GM12891 (cell line): ENCODE results near the gene SEPTIN10.

Source experiments
- DNase-seq: peaks from one replicate; pipeline ENCODE4 v3.0.0; 2011; ENCODE audit warnings: low spot score; ENCODE audit not compliant: insufficient read length
- FAIRE-seq: peaks from 2 replicates; lab custom pipeline; 2011; peaks lifted over from hg19 to GRCh38; lab: Jason Lieb, UNC
- PAX5 ChIP-seq: IDR thresholded peaks from 2 replicates; pipeline ENCODE4 v1.6.1; 2011; ENCODE audit warnings: low read length, moderate library complexity, mild to moderate bottlenecking; ENCODE audit not compliant: insufficient read depth, severe bottlenecking
- POLR2A ChIP-seq: IDR thresholded peaks from 2 replicates; pipeline ENCODE4 v1.6.1; 2011; ENCODE audit warnings: low read depth, low read length, control low read depth
- POLR2AphosphoS5 ChIP-seq: IDR thresholded peaks from 2 replicates; pipeline ENCODE4 v1.6.1; 2011; ENCODE audit warnings: low read depth, low read length, control low read depth
- POU2F2 ChIP-seq: IDR thresholded peaks from 2 replicates; pipeline ENCODE4 v1.6.1; 2011; ENCODE audit warnings: low read depth, mild to moderate bottlenecking, control low read depth, low read length, moderate library complexity
- SPI1 ChIP-seq: IDR thresholded peaks from 2 replicates; pipeline ENCODE4 v1.6.1; 2011; ENCODE audit warnings: low read depth, low read length, control low read depth
- TAF1 ChIP-seq: IDR thresholded peaks from 2 replicates; pipeline ENCODE4 v1.6.1; 2011; ENCODE audit warnings: low read depth, low read length, control low read depth

The SEPTIN10 gene

GRCh38 chr2:109533823-109534222 lies 79.9 kb downstream of the SEPTIN10 start:
- FAIRE-seq (no peak), DNase-seq (no peak)
- no peak for TF ChIP-seq PAX5
- TF ChIP-seq POU2F2, result no peak
- no peak for TF ChIP-seq POLR2AphosphoS5

DNA sequence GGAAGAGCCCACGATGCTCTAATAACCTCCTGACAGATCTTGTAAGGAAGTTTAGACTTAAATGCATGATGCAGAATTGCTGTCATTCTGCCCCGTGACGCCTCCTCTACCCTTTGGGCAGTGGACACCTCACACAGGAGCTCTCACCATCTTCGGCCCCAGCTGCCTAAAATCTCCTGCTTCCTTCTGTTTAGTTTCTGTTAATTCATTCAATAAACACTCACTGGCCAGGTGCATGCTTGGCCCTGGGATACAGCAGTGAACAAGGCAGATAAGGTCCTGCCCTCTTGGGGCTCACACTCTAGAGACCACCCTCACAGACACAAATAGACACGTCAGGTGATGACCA lies 81.1 kb downstream of the SEPTIN10 start:
- FAIRE-seq (no peak), DNase-seq (no peak)
- no peak for TF ChIP-seq TAF1
- no peak for TF ChIP-seq SPI1
- TF ChIP-seq PAX5, result no peak
- TF ChIP-seq POLR2A, result no peak
- TF ChIP-seq POLR2AphosphoS5, result no peak
- no peak for TF ChIP-seq POU2F2

- FAIRE-seq, result no peak
- no peak for DNase-seq
- TF ChIP-seq SPI1 (no peak), TAF1 (no peak), POLR2A (no peak), POU2F2 (no peak), POLR2AphosphoS5 (no peak), PAX5 (no peak)
Observed at GRCh38 chr2:109531896-109532727, 81.7 kb downstream of the SEPTIN10 start.

- no peak for FAIRE-seq
Observed at GRCh38 chr2:109531221-109531620, 82.5 kb downstream of the SEPTIN10 start.

DNA sequence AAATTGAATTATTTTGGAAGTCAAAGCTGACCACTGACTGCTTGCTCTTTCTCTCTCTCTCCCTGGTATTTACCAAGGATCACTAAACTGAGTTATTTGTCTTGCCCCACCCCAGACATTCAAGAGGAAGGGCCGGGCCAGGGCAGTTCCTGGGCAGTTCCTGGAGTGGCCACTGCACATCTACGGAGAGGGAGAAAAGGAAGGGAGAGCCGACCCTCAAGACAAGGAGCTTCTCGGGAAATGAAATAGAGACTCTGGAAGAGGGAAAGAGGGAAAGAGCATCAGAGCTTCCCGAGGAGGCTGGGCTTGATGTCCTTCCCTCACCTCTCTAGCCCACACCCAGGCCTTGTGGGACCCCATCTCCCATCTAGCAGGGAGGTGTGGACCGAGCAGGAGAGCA lies 83.1 kb downstream of the SEPTIN10 start:
- TF ChIP-seq POU2F2 (no peak), POLR2A (no peak), TAF1 (no peak), SPI1 (no peak), PAX5 (no peak), POLR2AphosphoS5 (no peak)
- FAIRE-seq, result no peak
- DNase-seq, result no peak

More at GRCh38 chr2:109531221-109531620, 82.5 kb downstream of the SEPTIN10 start:
- no peak for DNase-seq
- TF ChIP-seq TAF1 (no peak), POLR2AphosphoS5 (no peak), POU2F2 (no peak), POLR2A (no peak), SPI1 (no peak), PAX5 (no peak)

DNA sequence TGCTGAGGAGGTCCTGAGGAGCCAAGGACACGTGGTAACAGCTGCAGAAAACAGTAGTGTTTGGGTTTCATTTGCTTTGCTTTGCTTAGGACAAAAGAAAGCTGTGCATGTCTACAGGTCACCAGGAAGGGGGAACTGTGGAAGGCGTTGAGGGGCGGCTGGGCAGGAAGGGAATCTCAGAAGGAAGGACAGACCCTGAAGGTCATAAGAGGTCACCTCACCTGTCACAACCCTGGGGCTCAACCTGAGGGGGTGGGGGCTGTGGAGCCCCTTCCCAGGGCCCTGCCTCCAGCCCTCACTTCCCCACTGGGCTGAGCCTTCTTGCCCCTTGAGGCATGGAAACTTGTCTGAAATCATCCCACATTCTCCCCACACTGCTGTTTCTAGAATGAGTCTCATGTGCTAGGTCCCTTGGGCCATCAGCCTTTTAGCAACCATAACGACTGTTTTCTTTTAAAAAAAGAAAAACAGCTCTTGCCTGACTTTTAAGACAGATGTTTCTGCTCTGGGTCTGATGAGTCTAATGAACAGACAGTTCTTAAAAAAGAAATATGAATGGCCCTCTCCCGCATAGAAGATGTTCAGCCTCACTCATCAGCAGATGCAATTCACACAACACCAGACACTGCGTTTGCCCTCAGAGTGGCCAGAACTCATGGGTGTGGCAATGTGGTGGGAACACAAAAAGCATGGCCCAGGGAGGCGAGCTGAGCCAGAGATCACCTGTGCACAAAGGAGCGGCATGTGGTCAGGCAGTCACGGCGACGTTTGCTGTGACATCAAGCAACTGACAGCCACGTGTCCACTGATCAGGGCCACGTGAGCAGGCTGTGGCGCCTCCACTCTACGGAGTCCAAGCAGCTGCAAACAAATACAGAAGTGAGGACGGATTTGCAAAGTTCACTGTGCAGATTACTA lies 84.0 kb downstream of the SEPTIN10 start:
- FAIRE-seq, result no peak
- TF ChIP-seq POLR2AphosphoS5 (no peak), SPI1 (no peak), PAX5 (no peak), POLR2A (no peak), TAF1 (no peak), POU2F2 (no peak)
- DNase-seq, result no peak

GRCh38 chr2:109528811-109529501 lies 84.8 kb downstream of the SEPTIN10 start:
- FAIRE-seq (no peak), DNase-seq (no peak)
- no peak for TF ChIP-seq POLR2AphosphoS5
- TF ChIP-seq POLR2A, result no peak
- no peak for TF ChIP-seq TAF1
- TF ChIP-seq SPI1, result no peak
- no peak for TF ChIP-seq PAX5
- TF ChIP-seq POU2F2, result no peak

DNA sequence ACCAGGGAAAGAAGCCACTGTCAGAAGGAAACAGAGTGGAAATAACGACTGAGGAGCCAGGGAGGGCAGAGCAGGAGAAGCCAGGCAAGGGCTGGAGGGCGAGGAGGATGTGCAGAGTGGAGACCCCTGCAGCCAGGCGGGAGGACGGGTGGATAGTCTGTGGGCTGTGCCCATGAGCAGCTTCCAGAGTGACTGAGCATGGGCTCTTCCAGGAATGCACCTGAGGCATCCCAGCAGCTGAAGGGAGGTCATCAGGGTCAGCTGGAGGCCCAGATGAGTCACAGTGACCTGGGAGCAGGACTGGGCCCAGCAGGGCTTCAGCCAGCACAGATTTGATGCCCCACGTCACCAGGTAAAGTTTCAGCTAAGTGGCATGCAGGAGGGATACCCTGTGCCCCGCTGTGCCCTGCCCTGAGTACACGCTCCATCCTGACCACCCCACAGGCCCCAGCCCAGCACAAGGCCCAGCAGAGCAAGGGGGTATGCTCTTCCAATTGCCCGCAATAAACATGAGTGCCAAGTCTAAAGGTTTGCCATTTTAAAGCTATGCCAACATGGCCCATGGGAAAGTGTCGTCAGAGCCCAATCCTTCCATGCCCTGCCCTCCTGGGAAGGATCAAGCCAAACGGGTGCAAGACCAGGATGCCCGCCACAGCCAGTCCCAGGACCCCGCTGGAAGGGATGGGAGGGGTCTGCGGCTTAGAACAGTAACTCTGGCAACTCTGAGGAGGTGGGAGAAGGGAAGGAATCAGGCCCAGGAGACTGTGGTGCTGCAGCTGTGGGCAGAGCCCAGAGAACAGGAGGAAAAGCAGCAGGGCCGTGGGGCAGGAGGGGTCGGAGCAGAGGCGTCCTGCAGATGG lies 85.7 kb downstream of the SEPTIN10 start:
- no peak for FAIRE-seq
- TF ChIP-seq POLR2AphosphoS5 (no peak), SPI1 (no peak), TAF1 (no peak), PAX5 (no peak), POU2F2 (no peak), POLR2A (no peak)
- DNase-seq, result no peak

GRCh38 chr2:109527079-109527478 lies 86.7 kb downstream of the SEPTIN10 start:
- TF ChIP-seq TAF1, result no peak
- TF ChIP-seq POLR2AphosphoS5, result no peak
- no peak for TF ChIP-seq PAX5
- TF ChIP-seq SPI1, result no peak
- DNase-seq, result no peak
- FAIRE-seq, result no peak
